ENCODE data around the gene C19orf47.

- TF ChIP-seq, protein P1, sequence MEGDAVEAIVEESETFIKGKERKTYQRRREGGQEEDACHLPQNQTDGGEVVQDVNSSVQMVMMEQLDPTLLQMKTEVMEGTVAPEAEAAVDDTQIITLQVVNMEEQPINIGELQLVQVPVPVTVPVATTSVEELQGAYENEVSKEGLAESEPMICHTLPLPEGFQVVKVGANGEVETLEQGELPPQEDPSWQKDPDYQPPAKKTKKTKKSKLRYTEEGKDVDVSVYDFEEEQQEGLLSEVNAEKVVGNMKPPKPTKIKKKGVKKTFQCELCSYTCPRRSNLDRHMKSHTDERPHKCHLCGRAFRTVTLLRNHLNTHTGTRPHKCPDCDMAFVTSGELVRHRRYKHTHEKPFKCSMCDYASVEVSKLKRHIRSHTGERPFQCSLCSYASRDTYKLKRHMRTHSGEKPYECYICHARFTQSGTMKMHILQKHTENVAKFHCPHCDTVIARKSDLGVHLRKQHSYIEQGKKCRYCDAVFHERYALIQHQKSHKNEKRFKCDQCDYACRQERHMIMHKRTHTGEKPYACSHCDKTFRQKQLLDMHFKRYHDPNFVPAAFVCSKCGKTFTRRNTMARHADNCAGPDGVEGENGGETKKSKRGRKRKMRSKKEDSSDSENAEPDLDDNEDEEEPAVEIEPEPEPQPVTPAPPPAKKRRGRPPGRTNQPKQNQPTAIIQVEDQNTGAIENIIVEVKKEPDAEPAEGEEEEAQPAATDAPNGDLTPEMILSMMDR (conservative IDR thresholded peaks at IDR 0.05 in 1 of 2, IDR thresholded peaks at IDR 0.05 in 1 of 2; ENCODE audit: extremely low read depth in 1 of 2, insufficient read depth in 1 of 2, low read depth in 1 of 2, low read length in 2 of 2) = no peak
- no peak for TF ChIP-seq EZH2 (IDR thresholded peaks at IDR 0.05; ENCODE audit: borderline replicate concordance, low read length)
These were observed 22.0 kb downstream of the C19orf47 start for GRCh38 chr19:40326201-40326600.

Data from mammary epithelial cell (primary cell).